ENCODE data around the gene RIN3.
A peak's percentile ranks its signal among the peaks of the same experiment; 100 is the strongest.
"Not testable (repeated sequence)": the region's sequence is repeated elsewhere in the genome, so short reads cannot be mapped to it uniquely, and the experiment has no call there.

RIN3 gene

DNA sequence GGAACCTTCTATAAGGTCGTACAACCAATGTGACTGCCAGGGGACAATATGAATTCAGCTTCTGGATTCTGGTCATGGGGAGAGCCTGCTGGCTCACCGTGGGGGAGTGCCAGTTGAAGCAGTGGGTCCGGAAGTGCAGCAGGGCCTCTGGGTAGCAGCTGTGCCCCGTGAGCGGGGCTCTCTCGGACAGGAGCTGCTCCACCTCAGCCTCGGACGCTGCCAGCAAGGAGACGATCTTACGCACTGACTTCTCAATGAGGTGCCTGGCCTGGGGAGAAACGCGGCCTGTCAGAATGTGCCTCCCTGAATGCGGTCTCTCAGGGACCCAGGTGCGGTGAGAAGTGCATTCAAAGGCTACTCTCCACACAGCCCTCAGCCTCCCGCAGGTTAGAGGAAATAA lies 192.8 kb downstream of the RIN3 start:
- H3K4me3 ChIP-seq (ENCODE audit: control insufficient read depth, low read depth, low read length): no peak overlapping the region
- TF ChIP-seq, protein P1, sequence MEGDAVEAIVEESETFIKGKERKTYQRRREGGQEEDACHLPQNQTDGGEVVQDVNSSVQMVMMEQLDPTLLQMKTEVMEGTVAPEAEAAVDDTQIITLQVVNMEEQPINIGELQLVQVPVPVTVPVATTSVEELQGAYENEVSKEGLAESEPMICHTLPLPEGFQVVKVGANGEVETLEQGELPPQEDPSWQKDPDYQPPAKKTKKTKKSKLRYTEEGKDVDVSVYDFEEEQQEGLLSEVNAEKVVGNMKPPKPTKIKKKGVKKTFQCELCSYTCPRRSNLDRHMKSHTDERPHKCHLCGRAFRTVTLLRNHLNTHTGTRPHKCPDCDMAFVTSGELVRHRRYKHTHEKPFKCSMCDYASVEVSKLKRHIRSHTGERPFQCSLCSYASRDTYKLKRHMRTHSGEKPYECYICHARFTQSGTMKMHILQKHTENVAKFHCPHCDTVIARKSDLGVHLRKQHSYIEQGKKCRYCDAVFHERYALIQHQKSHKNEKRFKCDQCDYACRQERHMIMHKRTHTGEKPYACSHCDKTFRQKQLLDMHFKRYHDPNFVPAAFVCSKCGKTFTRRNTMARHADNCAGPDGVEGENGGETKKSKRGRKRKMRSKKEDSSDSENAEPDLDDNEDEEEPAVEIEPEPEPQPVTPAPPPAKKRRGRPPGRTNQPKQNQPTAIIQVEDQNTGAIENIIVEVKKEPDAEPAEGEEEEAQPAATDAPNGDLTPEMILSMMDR (conservative IDR thresholded peaks at IDR 0.05; ENCODE audit: control insufficient read depth, insufficient read depth, low read depth, low read length): no peak
- DNase-seq (ENCODE audit: low read depth): no peak

DNA sequence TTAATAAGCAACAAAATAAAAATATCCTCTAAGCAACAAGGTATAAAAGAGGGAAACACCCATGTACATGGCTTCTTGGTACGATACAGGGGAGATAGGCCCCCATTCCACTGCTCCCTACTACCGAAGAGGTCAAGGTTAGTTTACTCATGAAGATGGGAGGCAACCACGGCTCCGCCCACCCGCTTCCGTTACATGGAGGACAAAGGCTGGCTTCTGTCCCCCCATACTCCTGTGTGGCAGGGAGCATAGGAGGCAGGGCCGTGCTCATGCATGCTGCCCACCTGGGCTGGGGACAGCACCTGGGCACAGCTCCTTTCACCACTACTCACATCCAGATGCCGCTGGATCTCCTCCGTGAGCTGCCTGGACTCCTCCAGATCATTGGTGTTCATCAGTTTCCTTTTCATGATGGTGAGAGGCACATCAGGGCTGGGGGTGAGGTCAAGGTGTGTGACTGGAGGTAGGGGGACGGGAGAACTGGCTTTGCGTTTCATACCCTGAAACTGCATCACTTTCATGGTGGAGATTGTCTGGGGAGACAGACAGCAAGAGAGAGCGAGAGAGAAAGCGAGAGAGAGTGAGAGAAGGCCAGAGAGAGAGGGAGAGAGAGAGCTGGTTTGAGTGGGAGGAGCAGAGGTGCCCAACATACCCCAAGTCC lies 195.9 kb downstream of the RIN3 start:
- no peak for DNase-seq (ENCODE audit: low read depth)
- H3K4me3 ChIP-seq (ENCODE audit: control insufficient read depth, low read depth, low read length): no peak overlapping the region
- TF ChIP-seq, protein P1 (conservative IDR thresholded peaks at IDR 0.05; ENCODE audit: control insufficient read depth, insufficient read depth, low read depth, low read length): no peak

DNA sequence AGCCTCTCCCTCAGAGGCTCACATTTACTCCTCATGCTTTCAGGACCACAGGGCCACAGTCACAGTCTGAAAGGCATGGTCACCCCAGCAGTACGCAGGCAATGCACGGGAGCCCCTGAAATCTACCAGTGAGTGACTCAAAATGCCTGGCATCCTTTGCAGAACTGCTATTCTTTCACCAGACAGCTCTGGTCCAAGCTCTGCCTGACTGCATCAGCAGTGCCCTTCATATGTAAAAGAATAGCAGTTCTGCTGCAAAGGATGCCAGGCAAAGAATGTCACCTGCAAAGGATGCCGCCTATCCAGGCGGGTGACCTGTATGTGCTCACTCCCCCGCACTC lies 196.4 kb downstream of the RIN3 start:
- TF ChIP-seq, protein P1 (conservative IDR thresholded peaks at IDR 0.05; ENCODE audit: control insufficient read depth, insufficient read depth, low read depth, low read length): no peak
- DNase-seq (ENCODE audit: low read depth): no peak

DNA sequence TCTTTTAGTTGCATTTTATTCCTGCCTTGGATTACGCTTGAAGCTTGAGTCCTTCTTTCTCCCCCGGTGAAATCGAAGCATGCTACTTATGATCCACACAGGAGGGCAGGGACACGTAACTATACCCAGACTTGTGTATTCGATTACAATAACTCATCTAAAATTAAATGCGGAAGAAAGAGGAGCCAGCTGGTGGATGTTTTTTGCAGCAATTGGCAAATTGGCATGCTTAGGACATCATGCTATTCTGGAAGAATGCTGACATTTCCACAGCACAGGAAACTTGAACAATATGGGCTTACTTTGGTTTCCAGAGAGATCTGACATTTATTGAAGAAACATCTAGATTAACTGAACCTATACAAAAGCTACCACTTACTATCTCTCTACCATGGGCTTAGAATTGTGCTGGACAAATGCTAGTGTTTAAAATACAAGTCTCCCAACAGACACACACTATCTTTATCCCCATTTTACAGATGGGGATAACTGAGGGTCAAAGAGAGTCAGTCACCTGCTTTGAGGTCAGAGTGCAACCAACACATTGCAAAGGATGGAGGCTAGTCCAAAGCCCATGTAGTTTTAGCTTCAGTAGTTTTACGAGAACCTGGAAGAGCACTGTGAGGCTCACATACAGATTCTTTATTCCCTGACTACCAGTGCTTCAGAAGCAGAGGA lies 198.5 kb downstream of the RIN3 start:
- no peak overlapping the region for H3K4me3 ChIP-seq (ENCODE audit: control insufficient read depth, low read depth, low read length)
- TF ChIP-seq, protein P1 (conservative IDR thresholded peaks at IDR 0.05; ENCODE audit: control insufficient read depth, insufficient read depth, low read depth, low read length): no peak
- no peak for DNase-seq (ENCODE audit: low read depth)

More for the DNA sequence above, 196.4 kb downstream of the RIN3 start:
- no peak overlapping the region for H3K4me3 ChIP-seq (ENCODE audit: control insufficient read depth, low read depth, low read length)

DNA sequence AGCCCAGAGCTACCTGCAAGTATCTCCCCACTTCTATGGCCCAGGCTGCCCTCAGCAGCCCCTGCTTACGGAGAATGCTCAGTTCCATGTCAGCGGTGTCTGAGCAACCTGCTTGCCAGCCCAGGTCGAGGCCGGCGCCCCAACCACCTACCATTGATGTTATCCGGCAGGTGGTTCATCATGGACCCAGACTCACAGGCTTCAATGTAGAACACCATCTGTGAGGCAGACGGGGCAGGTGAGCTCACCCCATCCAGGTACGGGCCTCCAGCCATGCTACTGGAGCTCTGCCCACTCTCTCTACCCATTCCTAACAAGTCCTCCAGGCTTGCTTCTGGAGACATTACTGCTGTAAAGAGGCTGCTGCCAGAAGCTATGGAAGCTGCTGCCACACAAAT lies 199.1 kb downstream of the RIN3 start:
- TF ChIP-seq, protein P1 (conservative IDR thresholded peaks at IDR 0.05; ENCODE audit: control insufficient read depth, insufficient read depth, low read depth, low read length): no peak
- H3K4me3 ChIP-seq (ENCODE audit: control insufficient read depth, low read depth, low read length): no peak overlapping the region
- DNase-seq (ENCODE audit: low read depth): no peak

GRCh38 chr14:92714739-92715307 lies 201.2 kb downstream of the RIN3 start:
- peak; percentile 79 for DNase-seq (ENCODE audit: low read depth)
- not testable (repeated sequence) for H3K4me3 ChIP-seq (ENCODE audit: control insufficient read depth, low read depth, low read length)
- TF ChIP-seq, protein P1 (conservative IDR thresholded peaks at IDR 0.05; ENCODE audit: control insufficient read depth, insufficient read depth, low read depth, low read length): peak; percentile 90

All from fibroblast of mammary gland (primary cell).